Panc1 (cell line): ENCODE measurements around the gene PAWR.

Source experiments
- POLR2AphosphoS5 ChIP-seq: IDR thresholded peaks from 2 replicates; pipeline ENCODE4 v1.6.1; 2012; ENCODE audit warnings: mild to moderate bottlenecking, low read depth, low read length, moderate library complexity
- TF ChIP-seq, protein P1 (sequence below): fragments of 450-650 bp; IDR thresholded peaks from 2 replicates; pipeline ENCODE4 v1.5.1; 2017; ENCODE audit warnings: mild to moderate bottlenecking

- TF ChIP-seq POLR2AphosphoS5 = no peak
- TF ChIP-seq, protein P1, sequence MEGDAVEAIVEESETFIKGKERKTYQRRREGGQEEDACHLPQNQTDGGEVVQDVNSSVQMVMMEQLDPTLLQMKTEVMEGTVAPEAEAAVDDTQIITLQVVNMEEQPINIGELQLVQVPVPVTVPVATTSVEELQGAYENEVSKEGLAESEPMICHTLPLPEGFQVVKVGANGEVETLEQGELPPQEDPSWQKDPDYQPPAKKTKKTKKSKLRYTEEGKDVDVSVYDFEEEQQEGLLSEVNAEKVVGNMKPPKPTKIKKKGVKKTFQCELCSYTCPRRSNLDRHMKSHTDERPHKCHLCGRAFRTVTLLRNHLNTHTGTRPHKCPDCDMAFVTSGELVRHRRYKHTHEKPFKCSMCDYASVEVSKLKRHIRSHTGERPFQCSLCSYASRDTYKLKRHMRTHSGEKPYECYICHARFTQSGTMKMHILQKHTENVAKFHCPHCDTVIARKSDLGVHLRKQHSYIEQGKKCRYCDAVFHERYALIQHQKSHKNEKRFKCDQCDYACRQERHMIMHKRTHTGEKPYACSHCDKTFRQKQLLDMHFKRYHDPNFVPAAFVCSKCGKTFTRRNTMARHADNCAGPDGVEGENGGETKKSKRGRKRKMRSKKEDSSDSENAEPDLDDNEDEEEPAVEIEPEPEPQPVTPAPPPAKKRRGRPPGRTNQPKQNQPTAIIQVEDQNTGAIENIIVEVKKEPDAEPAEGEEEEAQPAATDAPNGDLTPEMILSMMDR = no peak
Observed at GRCh38 chr12:79648881-79649280, 41.9 kb downstream of the PAWR start.
